IMR-90 (cell line): ENCODE results near the gene C8B. TPM values are rescaled to one million over a fixed set of nuclear protein-coding genes. Genes with fewer than 3 reads are reported as not detected.

Source experiments
- ATAC-seq: fragments of 200-7000 bp; cut with Tn5 transposase; 2 replicates; pipeline ENCODE4 v1.9.1; 2020; ENCODE audit warnings: low read depth, mild to moderate bottlenecking, moderate library complexity
- BruUV-seq: library from RNA; stranded (reverse); fragments of 400-500 nt; replicated peaks from 2 replicates; lab custom pipeline; 2021; lab: Mats Ljungman, UMichigan
- CTCF ChIA-PET: fragments of 300-600 bp; formaldehyde crosslinking; extraction: SDS; loops from one replicate; lab custom pipeline; 2021; ENCODE audit warnings: antibody characterized with exemption; lab: Yijun Ruan, JAX
- POLR2A ChIA-PET: fragments of 300-600 bp; sonication (Branson Sonifier 250); formaldehyde crosslinking; loops from one replicate; lab custom pipeline; 2022; ENCODE audit warnings: antibody characterized with exemption; ENCODE audit not compliant: unreplicated experiment; lab: Charles Lee
- DNase-seq: peaks from one replicate; pipeline ENCODE4 v3.0.0; 2013
- H2AFZ ChIP-seq: replicated peaks from 2 replicates; pipeline ENCODE3; 2013; ENCODE audit warnings: low read length, mild to moderate bottlenecking; ENCODE audit not compliant: poor library complexity
- H2AK5ac ChIP-seq: 2 replicates; pipeline ENCODE4 v1.6.1; 2013; ENCODE audit warnings: low read depth, low read length, inconsistent platforms
- H2AK9ac ChIP-seq: replicated peaks from 2 replicates; pipeline ENCODE3; 2013; ENCODE audit warnings: mild to moderate bottlenecking, low read depth, low read length, moderate library complexity; ENCODE audit not compliant: poor library complexity
- H2BK120ac ChIP-seq: 2 replicates; pipeline ENCODE4 v1.6.1; 2013; ENCODE audit warnings: low read depth, low read length, inconsistent platforms
- H2BK15ac ChIP-seq: 3 replicates; pipeline ENCODE4 v1.6.1; 2013; ENCODE audit warnings: low read depth, low read length, inconsistent platforms
- H2BK20ac ChIP-seq: 2 replicates; pipeline ENCODE4 v1.6.1; 2013; ENCODE audit warnings: low read depth, mild to moderate bottlenecking, inconsistent platforms, low read length, moderate library complexity
- H2BK5ac ChIP-seq: 2 replicates; pipeline ENCODE4 v1.6.1; 2013; ENCODE audit warnings: mild to moderate bottlenecking, low read depth, low read length, inconsistent platforms; ENCODE audit not compliant: poor library complexity, severe bottlenecking
- H3K14ac ChIP-seq: replicated peaks from 2 replicates; pipeline ENCODE4 v1.6.1; 2013; ENCODE audit warnings: low read depth, low read length, inconsistent platforms
- H3K18ac ChIP-seq: 2 replicates; pipeline ENCODE4 v1.6.1; 2013; ENCODE audit warnings: low read depth, low read length, control low read depth
- H3K23ac ChIP-seq: 2 replicates; pipeline ENCODE4 v1.6.1; 2013; ENCODE audit warnings: low read depth, low read length, inconsistent platforms
- H3K27ac ChIP-seq: 2 replicates; pipeline ENCODE4 v1.5.1; 2013; ENCODE audit warnings: mild to moderate bottlenecking, control low read depth, low read length; ENCODE audit not compliant: insufficient read depth
- H3K27me3 ChIP-seq: 2 replicates; pipeline ENCODE4 v1.6.1; 2013; ENCODE audit warnings: low read length; ENCODE audit not compliant: control insufficient read depth, insufficient read depth
- H3K36me3 ChIP-seq: 2 replicates; pipeline ENCODE4 v1.6.1; 2013; ENCODE audit warnings: low read length, mixed read lengths; ENCODE audit not compliant: control insufficient read depth, insufficient read depth
- H3K4ac ChIP-seq: 2 replicates; pipeline ENCODE4 v1.6.1; 2013; ENCODE audit warnings: low read depth, low read length, inconsistent platforms
- H3K4me1 ChIP-seq: 2 replicates; pipeline ENCODE4 v1.6.1; 2013; ENCODE audit warnings: low read length, mixed read lengths; ENCODE audit not compliant: control insufficient read depth, insufficient read depth
- H3K4me2 ChIP-seq: 2 replicates; pipeline ENCODE4 v1.6.1; 2013; ENCODE audit warnings: low read depth, mild to moderate bottlenecking, control low read depth, low read length, moderate library complexity
- H3K4me3 ChIP-seq: 2 replicates; pipeline ENCODE4 v1.5.1; 2013; ENCODE audit warnings: low read depth, mild to moderate bottlenecking, control low read depth, low read length, moderate library complexity; ENCODE audit not compliant: insufficient read depth
- H3K56ac ChIP-seq: 2 replicates; pipeline ENCODE4 v1.6.1; 2013; ENCODE audit warnings: low read length, inconsistent platforms; ENCODE audit not compliant: insufficient read depth; ENCODE audit errors: extremely low read depth
- H3K79me1 ChIP-seq, 2 experiments: 2 replicates each; pipeline ENCODE4 v1.6.1; 2013; ENCODE audit warnings: low read length in 2 of 2, inconsistent platforms in 1 of 2, low read depth in 1 of 2
- H3K9ac ChIP-seq: 2 replicates; pipeline ENCODE4 v1.6.1; 2013; ENCODE audit warnings: low read depth, low read length, control low read depth
- H3K9me1 ChIP-seq: 2 replicates; pipeline ENCODE4 v1.6.1; 2013; ENCODE audit warnings: low read length, inconsistent platforms; ENCODE audit not compliant: insufficient read depth
- H3K9me3 ChIP-seq: 2 replicates; pipeline ENCODE4 v1.6.1; 2013; ENCODE audit warnings: low read length; ENCODE audit not compliant: control insufficient read depth, insufficient read depth
- H4K20me1 ChIP-seq: 2 replicates; pipeline ENCODE4 v1.6.1; 2013; ENCODE audit warnings: low read length, inconsistent platforms; ENCODE audit not compliant: insufficient read depth
- H4K5ac ChIP-seq: 2 replicates; pipeline ENCODE4 v1.6.1; 2013; ENCODE audit warnings: mild to moderate bottlenecking, low read depth, low read length, control low read depth
- H4K8ac ChIP-seq, 2 experiments: 2 replicates each; pipeline ENCODE4 v1.6.1; 2013; ENCODE audit warnings: low read depth in 2 of 2, low read length in 2 of 2, control low read depth in 1 of 2, inconsistent platforms in 1 of 2
- H4K91ac ChIP-seq: 2 replicates; pipeline ENCODE4 v1.6.1; 2013; ENCODE audit warnings: low read depth, low read length, inconsistent platforms; ENCODE audit not compliant: insufficient read depth
- BHLHE40 ChIP-seq: fragments of 150-350 bp; IDR thresholded peaks from 2 replicates; pipeline ENCODE4 v1.6.1; 2016; ENCODE audit warnings: mild to moderate bottlenecking, low read depth, low read length
- CEBPB ChIP-seq: IDR thresholded peaks from 2 replicates; pipeline ENCODE4 v1.6.1; 2012; ENCODE audit warnings: low read depth, low read length, improper control_type of control experiment
- WGBS, 2 experiments: methylation state at CpG; one replicate each; pipeline versions ENCODE4 v1.1.5 to v1.1.7; 2013; ENCODE audit warnings: missing lambda C conversion rate in 2 of 2; ENCODE audit not compliant: insufficient read length in 1 of 2; ENCODE audit errors: extremely low coverage in 2 of 2; 5-methylcytosine and 5-hydroxymethylcytosine counted together
- dilution Hi-C: fragments of 300-500 bp; cut with HindIII; formaldehyde crosslinking; loops from one replicate; pipeline ENCODE4 v1.14.3; 2018; ENCODE audit warnings: low sequenced_read_pairs; ENCODE audit not compliant: unreplicated experiment
- in situ Hi-C: fragments of 300-500 bp; cut with MboI; formaldehyde crosslinking; loops from 3 replicates; pipeline ENCODE4 v1.14.3; 2019; ENCODE audit warnings: low sequenced_read_pairs, inconsistent platforms, mixed read lengths
- intact Hi-C: fragments of 100-400 bp; cut with micrococcal nuclease; formaldehyde crosslinking; loops from 2 replicates; pipeline ENCODE4 v1.10.0; 2022
- polyA plus RNA-seq, 3 experiments: library from polyadenylated mRNA; depleted of rRNA; stranded (reverse); fragments of >200 nt; gene quantifications; 2 replicates each; pipeline ENCODE4 v1.2.3, GENCODE V29; 2012; ENCODE audit warnings: low replicate concordance in 1 of 3
- total RNA-seq: library from RNA; depleted of rRNA; stranded (reverse); fragments of >200 nt; gene quantifications from 2 replicates; pipeline ENCODE4 v1.2.3, GENCODE V29; 2012

Gene C8B
- total and polyA plus RNA-seq, 2 of the 4 experiments (the other 2 are of a cell fraction): not detected

DNA sequence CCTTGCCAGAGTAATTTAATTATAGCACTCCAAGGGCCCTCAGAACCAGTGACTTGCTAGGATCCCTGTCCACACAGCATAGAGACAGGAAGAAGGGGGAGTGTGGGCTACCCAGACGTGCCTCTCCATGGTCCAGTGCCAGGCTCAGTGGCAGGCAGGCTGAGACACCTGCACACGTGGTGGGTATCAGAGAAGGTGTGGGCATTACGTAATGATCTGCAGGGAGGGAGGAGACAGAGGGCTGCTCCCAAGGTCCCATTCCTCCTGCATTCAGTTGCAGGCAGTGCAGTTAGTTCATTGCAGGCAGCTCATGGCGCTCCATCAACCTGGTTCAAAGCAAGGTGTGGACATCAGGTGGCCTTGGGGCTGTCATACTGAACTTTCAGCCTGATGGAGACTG, 49.9 kb downstream of the C8B start:
- Histone ChIP-seq H3K14ac (no peak overlapping the region), H3K9me3 (no peaks in the 10 kb centered on the region), H2BK20ac (no peak overlapping the region), H3K27ac (no peak overlapping the region), H3K9me1 (no peaks in the 10 kb centered on the region; the same call in 1 of the 2 replicates), H3K36me3 (no peaks in the 10 kb centered on the region), H4K8ac (no peak overlapping the region), H2BK5ac (no peak overlapping the region), H4K91ac (no peak overlapping the region), H2AFZ (no peak overlapping the region), H2AK5ac (no peak overlapping the region), H2AK9ac (no peak overlapping the region), H3K79me1 (no peaks in the 10 kb centered on the region), H3K4me3 (no peak overlapping the region), H3K18ac (no peak overlapping the region), H4K5ac (no peak overlapping the region), H3K4me2 (no peak overlapping the region), H3K4ac (no peak overlapping the region), H3K56ac (no peak overlapping the region), H3K9ac (no peak overlapping the region), H2BK15ac (no peak overlapping the region), H2BK120ac (no peak overlapping the region), H3K23ac (no peak overlapping the region), H4K20me1 (no peaks in the 10 kb centered on the region), H3K27me3 (peaks cover 2% of the 10 kb centered on the region; the same call in 1 of the 2 replicates), H3K4me1 (peaks cover 2% of the 10 kb centered on the region; the same call in 1 of the 2 replicates)
- in situ Hi-C loops (no loop called here), intact Hi-C loops (no loop called here), dilution Hi-C loops (no loop called here)
- CTCF ChIA-PET: no interaction called here
- no TSS peak for BruUV-seq
- TF ChIP-seq BHLHE40 (no peak), CEBPB (peak; percentile 31; the same call in 1 of the 2 replicates)
- DNase-seq (no peak), ATAC-seq (no peak)
- WGBS, 2 experiments: no CpG with 5 or more reads among the region's 4 CpGs
- POLR2A ChIA-PET: no interaction called here
